SJCRH30 (cell line): ENCODE measurements around the gene CARMIL3. TPM values are rescaled to one million over a fixed set of nuclear protein-coding genes. Genes with fewer than 3 reads are reported as not detected.
"Not testable (repeated sequence)": the region's sequence is repeated elsewhere in the genome, so short reads cannot be mapped to it uniquely, and the experiment has no call there.

Experiments used
- DNase-seq, 2 experiments: peaks; one replicate each; pipeline ENCODE4 v3.0.0-alpha.2; 2015 to 2020
- H3K27ac ChIP-seq: fragments of 250-450 bp; sonication (Bioruptor Pico); 2 replicates; pipeline ENCODE4 v1.5.1; 2020; ENCODE audit warnings: mild to moderate bottlenecking, moderate library complexity
- H3K27me3 ChIP-seq: fragments of 250-450 bp; sonication (Bioruptor Pico); 2 replicates; pipeline ENCODE4 v1.5.1; 2020; ENCODE audit warnings: mild to moderate bottlenecking, moderate library complexity
- H3K36me3 ChIP-seq: fragments of 250-450 bp; sonication (Bioruptor Pico); 2 replicates; pipeline ENCODE4 v1.5.1; 2020; ENCODE audit warnings: mild to moderate bottlenecking, moderate library complexity
- H3K4me1 ChIP-seq: fragments of 250-450 bp; sonication (Bioruptor Pico); 2 replicates; pipeline ENCODE4 v1.5.1; 2020; ENCODE audit warnings: mild to moderate bottlenecking, moderate library complexity
- H3K4me3 ChIP-seq: fragments of 250-450 bp; sonication (Bioruptor Pico); 2 replicates; pipeline ENCODE4 v1.5.1; 2020; ENCODE audit warnings: mild to moderate bottlenecking, moderate library complexity
- H3K9me3 ChIP-seq: fragments of 250-450 bp; sonication (Bioruptor Pico); replicated peaks from 2 replicates; pipeline ENCODE4 v1.5.1; 2020; ENCODE audit warnings: mild to moderate bottlenecking, moderate library complexity
- total RNA-seq: library from RNA; depleted of rRNA; stranded (reverse); fragments of >200 nt; shearing (Covaris generic); gene quantifications from 2 replicates; pipeline ENCODE4 v1.2.3, GENCODE V29; 2014; rRNA removed

The CARMIL3 gene, protein sequence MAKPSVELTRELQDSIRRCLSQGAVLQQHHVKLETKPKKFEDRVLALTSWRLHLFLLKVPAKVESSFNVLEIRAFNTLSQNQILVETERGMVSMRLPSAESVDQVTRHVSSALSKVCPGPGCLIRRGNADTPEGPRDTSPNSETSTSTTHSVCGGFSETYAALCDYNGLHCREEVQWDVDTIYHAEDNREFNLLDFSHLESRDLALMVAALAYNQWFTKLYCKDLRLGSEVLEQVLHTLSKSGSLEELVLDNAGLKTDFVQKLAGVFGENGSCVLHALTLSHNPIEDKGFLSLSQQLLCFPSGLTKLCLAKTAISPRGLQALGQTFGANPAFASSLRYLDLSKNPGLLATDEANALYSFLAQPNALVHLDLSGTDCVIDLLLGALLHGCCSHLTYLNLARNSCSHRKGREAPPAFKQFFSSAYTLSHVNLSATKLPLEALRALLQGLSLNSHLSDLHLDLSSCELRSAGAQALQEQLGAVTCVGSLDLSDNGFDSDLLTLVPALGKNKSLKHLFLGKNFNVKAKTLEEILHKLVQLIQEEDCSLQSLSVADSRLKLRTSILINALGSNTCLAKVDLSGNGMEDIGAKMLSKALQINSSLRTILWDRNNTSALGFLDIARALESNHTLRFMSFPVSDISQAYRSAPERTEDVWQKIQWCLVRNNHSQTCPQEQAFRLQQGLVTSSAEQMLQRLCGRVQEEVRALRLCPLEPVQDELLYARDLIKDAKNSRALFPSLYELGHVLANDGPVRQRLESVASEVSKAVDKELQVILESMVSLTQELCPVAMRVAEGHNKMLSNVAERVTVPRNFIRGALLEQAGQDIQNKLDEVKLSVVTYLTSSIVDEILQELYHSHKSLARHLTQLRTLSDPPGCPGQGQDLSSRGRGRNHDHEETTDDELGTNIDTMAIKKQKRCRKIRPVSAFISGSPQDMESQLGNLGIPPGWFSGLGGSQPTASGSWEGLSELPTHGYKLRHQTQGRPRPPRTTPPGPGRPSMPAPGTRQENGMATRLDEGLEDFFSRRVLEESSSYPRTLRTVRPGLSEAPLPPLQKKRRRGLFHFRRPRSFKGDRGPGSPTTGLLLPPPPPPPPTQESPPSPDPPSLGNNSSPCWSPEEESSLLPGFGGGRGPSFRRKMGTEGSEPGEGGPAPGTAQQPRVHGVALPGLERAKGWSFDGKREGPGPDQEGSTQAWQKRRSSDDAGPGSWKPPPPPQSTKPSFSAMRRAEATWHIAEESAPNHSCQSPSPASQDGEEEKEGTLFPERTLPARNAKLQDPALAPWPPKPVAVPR (N-terminal part only)
- 0.20 and 0.40 TPM in 2 replicates for total RNA-seq

DNA sequence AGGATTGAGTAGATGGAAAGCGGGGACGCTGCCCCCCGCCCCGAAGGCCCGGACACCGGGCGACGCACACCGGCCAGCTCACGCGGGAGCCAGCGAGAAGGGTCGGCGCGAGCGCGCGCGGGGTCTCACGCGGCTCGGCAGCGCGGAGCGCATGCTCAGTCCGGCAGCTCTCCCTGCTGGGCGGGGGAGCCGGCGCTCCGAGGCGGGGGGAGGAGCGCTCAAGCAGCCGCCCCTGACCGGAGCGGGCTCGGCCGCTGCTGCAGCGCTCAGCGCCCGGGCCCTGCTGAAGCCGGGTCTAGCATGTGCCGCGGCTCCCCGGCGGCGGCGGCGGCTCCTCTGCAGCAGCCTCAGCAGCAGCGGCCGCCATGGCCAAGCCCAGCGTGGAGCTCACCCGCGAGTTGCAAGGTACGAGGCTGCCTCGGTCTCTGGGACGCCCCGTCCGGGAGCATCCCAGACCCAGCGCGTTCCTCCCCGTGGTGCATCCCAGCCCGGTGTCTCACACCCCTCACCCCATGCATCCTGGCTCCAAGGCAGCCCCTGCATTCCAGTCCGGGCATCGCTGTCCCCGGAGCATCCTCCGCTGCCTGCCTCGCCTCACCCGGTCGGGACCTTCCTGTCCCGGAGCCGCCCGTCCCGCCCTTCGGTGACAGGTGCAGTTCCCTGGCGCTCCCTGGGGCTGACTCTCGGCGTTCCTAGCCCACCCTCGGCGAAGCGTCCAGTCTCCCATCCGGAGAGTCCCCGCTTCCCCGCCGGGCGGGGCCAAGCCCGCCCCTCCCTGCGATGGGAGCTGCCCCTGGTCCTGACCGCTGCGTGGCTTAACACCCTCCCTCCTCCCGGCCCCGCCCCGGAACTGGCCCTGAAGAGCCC is at the start of gene CARMIL3:
Gene CARMIL3, plus strand, starts transcription at position 221 of the 867 bp plus-strand sequence. Its CDS starts 145 bp downstream, at position 366.
- Histone ChIP-seq H3K9me3 (no peaks in the 10 kb centered on the region), H3K4me3 (peak within 1 kb of the TSS; percentile 62), H3K27me3 (no peaks in the 10 kb centered on the region), H3K27ac (no peak within 1 kb of the TSS), H3K36me3 (no peaks in the 10 kb centered on the region), H3K4me1 (no peaks in the 10 kb centered on the region; the same call in 1 of the 2 replicates)
- peak; percentile 81 to 83 for DNase-seq

DNA sequence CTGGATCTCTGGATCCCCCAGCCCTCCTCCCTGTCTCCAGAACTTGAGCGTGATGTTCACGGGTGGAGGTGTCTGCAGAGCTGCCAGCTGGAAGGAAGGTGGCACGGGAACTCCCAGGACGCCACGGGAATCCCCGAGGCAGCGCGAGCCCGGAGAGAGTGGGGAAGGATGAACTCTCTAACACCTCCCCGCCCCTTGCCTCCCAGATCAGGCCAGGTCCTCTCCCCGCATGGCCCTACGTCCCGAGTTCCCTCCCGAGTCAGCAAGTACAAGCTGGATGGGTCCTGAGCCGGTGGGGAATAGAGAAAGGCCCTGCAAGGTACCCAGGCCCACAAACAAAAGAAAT is 45.4 kb upstream of the CARMIL3 start:
- not testable (repeated sequence) for H3K36me3 ChIP-seq, DNase-seq, H3K4me1 ChIP-seq, H3K27ac ChIP-seq, H3K9me3 ChIP-seq, H3K4me3 ChIP-seq, H3K27me3 ChIP-seq

- not testable (repeated sequence) for H3K4me1 ChIP-seq, H3K27me3 ChIP-seq, H3K9me3 ChIP-seq, H3K27ac ChIP-seq, H3K36me3 ChIP-seq
- H3K4me3 ChIP-seq: peak overlapping the region; percentile 73
- peak; percentile 62 to 63 for DNase-seq
Measured at GRCh38 chr14:24006817-24007652, 44.8 kb upstream of the CARMIL3 start.

DNA sequence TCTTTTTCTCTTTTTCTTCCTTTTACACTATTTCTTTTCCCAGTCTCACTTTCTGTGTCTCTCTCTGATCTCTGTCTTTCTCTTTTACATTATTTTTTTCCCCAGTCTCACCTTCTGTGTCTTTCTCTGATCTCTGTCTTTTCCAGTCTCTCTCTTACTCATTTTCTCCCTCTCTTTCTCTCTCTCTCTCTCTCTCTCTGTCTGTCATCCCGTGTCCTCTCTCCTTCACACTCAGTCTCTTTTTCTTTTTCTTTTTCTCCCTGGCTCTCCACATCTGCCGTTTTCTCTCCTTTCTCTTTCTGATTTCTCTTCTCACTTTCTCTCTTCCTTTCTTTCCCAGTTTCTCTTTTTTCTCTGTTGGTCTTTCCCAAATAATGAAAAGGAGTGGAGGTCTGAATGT is 40.8 kb upstream of the CARMIL3 start:
- Histone ChIP-seq H3K9me3 (no peaks in the 10 kb centered on the region), H3K27me3 (no peaks in the 10 kb centered on the region), H3K4me3 (no peak overlapping the region)

GRCh38 chr14:24012726-24013273 is 39.0 kb upstream of the CARMIL3 start:
- H3K4me1 ChIP-seq, H3K27me3 ChIP-seq, H3K36me3 ChIP-seq, DNase-seq, H3K27ac ChIP-seq, H3K9me3 ChIP-seq, H3K4me3 ChIP-seq: not testable (repeated sequence)

More for the DNA sequence above, 40.8 kb upstream of the CARMIL3 start:
- H3K27ac ChIP-seq: no peak overlapping the region
- H3K4me1 ChIP-seq: no peaks in the 10 kb centered on the region
- H3K36me3 ChIP-seq: no peaks in the 10 kb centered on the region
- DNase-seq: no peak

DNA sequence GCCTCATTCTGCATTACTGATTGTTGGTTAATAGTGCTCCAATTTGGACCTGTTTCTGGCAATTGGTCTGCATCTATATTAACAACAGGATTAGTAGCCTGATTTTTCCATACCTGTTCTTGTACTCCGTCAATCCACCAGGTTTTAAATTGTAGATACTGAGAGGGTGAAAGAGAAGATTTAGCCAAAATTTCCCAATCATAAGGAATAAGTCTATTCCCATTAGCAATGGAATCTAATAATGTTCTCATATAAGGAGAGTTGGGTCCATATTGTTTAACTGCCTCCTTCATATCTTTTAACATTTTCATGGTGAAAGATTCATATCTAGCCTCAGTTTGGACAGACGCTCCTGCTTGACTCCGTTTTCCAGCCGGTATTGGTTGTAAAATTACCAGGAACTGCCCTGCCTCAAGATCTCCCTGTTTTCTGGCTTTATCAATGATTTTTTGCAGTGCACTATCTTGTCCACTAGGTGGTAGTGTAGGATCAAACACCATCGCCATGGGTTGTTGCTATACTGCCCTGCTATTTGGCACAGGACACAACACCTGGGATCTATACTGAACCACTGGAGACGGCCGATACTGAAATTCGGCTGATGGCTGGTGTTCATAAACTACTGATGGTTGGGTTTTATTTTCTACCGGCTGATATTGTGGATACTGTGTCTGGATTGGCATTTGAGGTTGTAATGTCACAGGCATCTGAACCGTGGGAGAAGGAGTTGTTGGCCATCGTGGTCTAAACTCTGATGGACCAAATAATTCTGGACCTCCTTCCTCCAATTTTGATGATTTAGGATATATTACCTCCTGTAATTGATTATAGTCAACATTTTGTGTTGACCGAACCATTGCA is 37.9 kb upstream of the CARMIL3 start:
- Histone ChIP-seq H3K27ac (no peak overlapping the region), H3K4me3 (no peak overlapping the region), H3K27me3 (no peaks in the 10 kb centered on the region), H3K9me3 (no peaks in the 10 kb centered on the region), H3K36me3 (no peaks in the 10 kb centered on the region), H3K4me1 (no peaks in the 10 kb centered on the region)
- DNase-seq: peak; percentile 48 to 86

DNA sequence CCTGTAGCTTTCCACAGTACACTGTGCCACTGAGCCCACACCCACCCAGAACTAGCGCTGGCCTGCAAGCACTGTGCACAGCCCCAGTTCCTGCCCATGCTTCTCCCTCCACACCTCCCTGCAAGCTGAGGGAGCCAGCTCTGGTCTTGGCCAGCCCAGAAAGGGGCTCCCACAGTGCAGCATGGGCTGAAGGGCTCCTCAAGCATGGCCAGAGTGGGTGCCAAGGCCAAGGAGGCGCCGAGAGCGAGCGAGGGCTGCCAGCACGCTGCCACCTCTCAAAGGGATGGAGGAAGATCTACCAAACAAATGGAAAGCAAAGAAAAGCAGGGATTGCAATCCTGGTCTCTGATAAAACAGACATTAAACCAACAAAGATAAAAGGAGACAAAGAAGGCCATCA is 36.1 kb upstream of the CARMIL3 start:
- not testable (repeated sequence) for H3K9me3 ChIP-seq, DNase-seq, H3K27me3 ChIP-seq, H3K4me3 ChIP-seq, H3K27ac ChIP-seq, H3K36me3 ChIP-seq, H3K4me1 ChIP-seq

DNA sequence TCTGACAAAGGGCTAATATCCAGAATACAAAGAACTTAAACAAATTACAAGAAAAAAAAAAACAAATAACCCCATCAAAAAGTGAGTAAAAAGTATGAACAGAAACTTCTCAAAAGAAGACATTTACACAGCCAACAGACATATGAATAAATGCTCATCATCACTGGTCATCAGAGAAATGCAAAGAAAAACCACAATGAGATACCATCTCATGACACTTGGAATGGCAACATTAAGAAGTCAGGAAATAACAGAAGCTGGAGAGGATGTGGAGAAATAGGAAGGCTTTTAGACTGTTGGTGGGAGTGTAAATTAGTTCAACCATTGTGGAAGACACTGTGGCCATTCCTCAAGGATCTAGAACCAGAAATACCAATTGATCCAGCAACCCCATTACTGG is 32.8 kb upstream of the CARMIL3 start:
- not testable (repeated sequence) for H3K4me1 ChIP-seq

GRCh38 chr14:24019944-24020343 is 31.9 kb upstream of the CARMIL3 start:
- H3K4me1 ChIP-seq, H3K27me3 ChIP-seq, H3K27ac ChIP-seq, DNase-seq, H3K9me3 ChIP-seq, H3K4me3 ChIP-seq, H3K36me3 ChIP-seq: not testable (repeated sequence)

More for the DNA sequence above, 32.8 kb upstream of the CARMIL3 start:
- not testable (repeated sequence) for H3K9me3 ChIP-seq, H3K27me3 ChIP-seq, H3K36me3 ChIP-seq, H3K4me3 ChIP-seq, H3K27ac ChIP-seq, DNase-seq

DNA sequence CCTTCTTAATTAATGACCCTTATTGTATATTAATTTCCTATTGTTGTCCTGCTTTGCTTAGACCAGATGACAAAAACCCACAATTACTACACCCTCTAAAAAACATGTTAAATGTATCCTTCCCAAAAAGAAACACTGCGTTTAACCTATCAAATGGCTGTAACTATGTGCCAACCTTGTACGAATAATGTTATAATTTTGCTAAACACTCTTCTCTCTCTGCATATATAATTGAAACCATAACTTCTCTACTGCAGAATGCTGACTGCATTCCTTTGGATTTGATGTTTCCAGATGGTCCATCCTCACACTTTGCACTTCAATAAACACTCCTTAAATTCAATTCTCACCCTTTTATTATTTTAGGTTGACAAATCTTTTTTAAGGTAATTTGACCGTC is 31.3 kb upstream of the CARMIL3 start:
- not testable (repeated sequence) for DNase-seq, H3K4me3 ChIP-seq, H3K9me3 ChIP-seq, H3K27ac ChIP-seq, H3K27me3 ChIP-seq, H3K36me3 ChIP-seq, H3K4me1 ChIP-seq

DNA sequence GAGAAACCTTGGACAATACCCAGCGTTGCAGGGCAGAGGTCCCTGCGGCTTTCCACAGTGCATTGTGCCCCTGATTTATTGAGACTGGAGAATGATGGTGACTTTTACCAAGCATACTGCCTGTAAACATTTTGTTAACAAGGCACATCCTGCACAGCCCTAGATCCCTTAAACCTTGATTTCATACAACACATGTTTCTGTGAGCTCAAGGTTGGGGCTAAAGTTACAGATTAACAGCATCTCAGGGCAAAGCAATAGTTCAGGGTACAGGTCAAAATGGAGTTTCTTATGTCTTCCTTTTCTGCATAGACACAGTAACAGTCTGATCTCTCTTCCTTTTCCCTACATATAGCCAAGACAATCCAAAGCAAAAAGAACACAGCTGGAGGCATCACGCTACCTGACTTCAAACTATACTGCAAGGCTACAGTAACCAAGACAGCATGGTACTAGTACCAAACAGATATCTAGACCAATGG is 26.8 kb upstream of the CARMIL3 start:
- not testable (repeated sequence) for H3K27ac ChIP-seq, H3K9me3 ChIP-seq, DNase-seq

DNA sequence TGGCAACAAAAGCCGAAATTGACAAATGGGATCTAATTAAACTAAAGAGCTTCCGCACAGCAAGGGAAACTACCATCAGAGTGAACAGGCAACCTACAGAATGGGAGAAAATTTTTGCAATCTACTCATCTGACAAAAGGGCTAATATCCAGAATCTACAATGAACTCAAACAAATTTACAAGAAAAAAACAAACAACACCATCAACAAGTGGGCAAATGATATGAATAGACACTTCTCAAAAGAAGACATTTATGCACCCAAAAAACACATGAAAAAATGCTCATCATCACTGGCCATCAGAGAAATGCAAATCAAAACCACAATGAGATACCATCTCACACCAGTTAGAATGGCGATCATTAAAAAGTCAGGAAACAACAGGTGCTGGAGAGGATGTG is 22.1 kb upstream of the CARMIL3 start:
- peaks cover 11% of the 10 kb centered on the region for H3K9me3 ChIP-seq
- H3K36me3 ChIP-seq, DNase-seq: not testable (repeated sequence)

More for the DNA sequence above, 26.8 kb upstream of the CARMIL3 start:
- not testable (repeated sequence) for H3K4me1 ChIP-seq, H3K36me3 ChIP-seq, H3K27me3 ChIP-seq, H3K4me3 ChIP-seq

More for the DNA sequence above, 22.1 kb upstream of the CARMIL3 start:
- not testable (repeated sequence) for H3K4me3 ChIP-seq, H3K27me3 ChIP-seq, H3K27ac ChIP-seq, H3K4me1 ChIP-seq
